SK-N-MC (cell line): Measurements from ENCODE around the gene ABHD17A.

Experiments
- DNase-seq: peaks from one replicate; pipeline ENCODE4 v3.0.0-alpha.2; 2011; ENCODE audit warnings: low read depth, low spot score
- H3K27ac ChIP-seq: fragments of 200-600 bp; sonication (generic); 2 replicates; pipeline ENCODE4 v1.5.1; 2016; ENCODE audit warnings: mixed run types
- H3K36me3 ChIP-seq: fragments of 200-600 bp; sonication (generic); 2 replicates; pipeline ENCODE4 v1.6.1; 2017; ENCODE audit warnings: antibody characterized with exemption, low read length, mixed read lengths; ENCODE audit not compliant: insufficient read depth
- H3K4me3 ChIP-seq: fragments of 200-600 bp; sonication (generic); 2 replicates; pipeline ENCODE4 v1.5.1; 2016
- H3K9ac ChIP-seq: fragments of 200-600 bp; sonication (generic); 2 replicates; pipeline ENCODE4 v1.8.0; 2017; ENCODE audit warnings: mixed run types, mixed read lengths; ENCODE audit not compliant: insufficient read length
- H3K9me3 ChIP-seq: fragments of 200-600 bp; sonication (generic); 2 replicates; pipeline ENCODE4 v1.6.1; 2017; ENCODE audit warnings: low read depth, mild to moderate bottlenecking, antibody characterized with exemption, low read length, moderate library complexity, mixed read lengths
- EZH2 ChIP-seq: fragments of 200-600 bp; sonication (generic); IDR thresholded peaks from one replicate; pipeline ENCODE4 v1.6.1; 2017; ENCODE audit warnings: antibody characterized with exemption
- FOXP2 ChIP-seq: optimal IDR thresholded peaks from 2 replicates; pipeline ENCODE3; 2011; ENCODE audit warnings: mild to moderate bottlenecking, moderate library complexity; ENCODE audit not compliant: insufficient read depth; ENCODE audit errors: extremely low read length, control extremely low read depth
- POLR2AphosphoS5 ChIP-seq: IDR thresholded peaks from 2 replicates; pipeline ENCODE4 v1.6.1; 2012; ENCODE audit warnings: mild to moderate bottlenecking, low read depth, low read length, borderline replicate concordance

The ABHD17A gene

GRCh38 chr19:1860821-1861598, 24.3 kb downstream of the ABHD17A start:
- TF ChIP-seq FOXP2, result no peak
- TF ChIP-seq POLR2AphosphoS5, result no peak; the same call in 1 of the 2 replicates
- TF ChIP-seq EZH2, result no peak
- Histone ChIP-seq H3K9me3 (no peaks in the 10 kb centered on the region), H3K4me3 (peak overlapping the region; percentile 95), H3K9ac (peak overlapping the region; percentile 10), H3K36me3 (no peaks in the 10 kb centered on the region), H3K27ac (no peak overlapping the region)
- no peak for DNase-seq

GRCh38 chr19:1860042-1860775, 25.1 kb downstream of the ABHD17A start:
- Histone ChIP-seq H3K9me3 (no peaks in the 10 kb centered on the region), H3K4me3 (peak overlapping the region; percentile 95), H3K36me3 (no peaks in the 10 kb centered on the region), H3K27ac (no peak overlapping the region), H3K9ac (peak overlapping the region; percentile 10)
- no peak; the same call in 1 of the 2 replicates for TF ChIP-seq POLR2AphosphoS5
- TF ChIP-seq FOXP2, result peak; percentile 7
- no peak for TF ChIP-seq EZH2
- DNase-seq, result no peak

DNA sequence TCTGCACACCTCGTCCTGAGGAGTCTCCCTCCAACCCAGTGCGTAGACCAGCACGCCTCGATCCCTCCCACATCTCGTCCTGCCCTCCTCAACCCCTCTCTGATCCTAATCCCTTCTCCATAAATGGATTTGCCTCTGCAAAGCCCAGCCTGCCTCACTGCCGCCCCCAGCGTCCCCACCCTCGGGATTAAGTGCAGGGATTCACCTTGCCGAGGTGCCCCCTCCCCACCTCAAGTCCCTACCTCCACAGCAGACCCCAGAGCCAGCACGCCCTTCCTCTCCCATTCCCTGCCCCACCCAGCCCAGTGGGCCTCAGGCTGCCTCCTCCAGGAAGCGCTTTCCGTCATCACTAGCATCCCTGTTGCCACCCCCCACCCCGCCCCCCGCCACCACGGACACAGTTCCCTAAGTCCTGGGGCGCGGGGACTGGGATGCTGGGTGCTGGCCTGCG, 25.9 kb downstream of the ABHD17A start:
- no peak for DNase-seq
- no peak for TF ChIP-seq POLR2AphosphoS5
- no peak for TF ChIP-seq FOXP2
- no peak for TF ChIP-seq EZH2
- Histone ChIP-seq H3K9me3 (no peaks in the 10 kb centered on the region), H3K36me3 (no peaks in the 10 kb centered on the region), H3K9ac (no peak overlapping the region), H3K4me3 (peak overlapping the region; percentile 95), H3K27ac (no peak overlapping the region)

DNA sequence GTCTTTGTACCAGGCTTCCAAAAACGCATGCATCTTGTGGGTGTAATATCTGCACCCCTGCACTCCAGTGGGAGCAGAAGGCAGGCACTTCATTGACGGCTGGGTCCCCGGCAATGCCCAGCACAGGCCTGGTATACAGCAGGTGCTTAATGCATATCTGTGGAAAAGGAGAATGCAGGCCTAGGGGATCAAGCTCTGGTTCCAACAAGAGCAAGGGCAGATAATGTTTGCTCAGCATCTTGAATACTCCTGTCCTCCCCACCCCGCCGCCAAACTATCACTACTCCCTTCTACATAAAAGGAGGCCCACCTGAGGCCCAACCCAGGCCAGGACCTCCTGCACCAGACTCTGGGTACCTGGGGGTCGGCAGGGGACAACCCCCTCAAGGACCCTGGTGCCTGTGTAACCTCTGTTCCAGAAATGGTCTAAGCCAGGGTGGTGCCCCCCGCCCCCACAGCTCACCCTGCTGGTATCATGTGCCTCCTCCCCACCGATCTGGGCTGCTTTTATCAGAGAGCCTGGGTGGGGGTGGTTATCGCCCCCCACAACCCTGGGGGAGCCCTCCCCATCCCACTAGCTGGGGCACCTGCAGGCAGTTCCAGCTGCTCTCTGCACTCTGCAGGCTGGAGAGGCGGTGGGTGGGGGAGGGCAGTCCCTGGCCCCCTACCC, 26.7 kb downstream of the ABHD17A start:
- Histone ChIP-seq H3K9ac (no peak overlapping the region), H3K27ac (no peak overlapping the region), H3K36me3 (0 out of 2 replicates have a peak, but pooled peaks cover 4% of the 10 kb centered on the region), H3K9me3 (no peaks in the 10 kb centered on the region), H3K4me3 (no peak overlapping the region)
- TF ChIP-seq FOXP2 (no peak), EZH2 (no peak), POLR2AphosphoS5 (no peak; the same call in 1 of the 2 replicates)
- no peak for DNase-seq

- TF ChIP-seq POLR2AphosphoS5 (no peak; the same call in 1 of the 2 replicates), FOXP2 (no peak), EZH2 (no peak)
- Histone ChIP-seq H3K4me3 (no peak overlapping the region), H3K9ac (no peak overlapping the region)
Observed at GRCh38 chr19:1857648-1858326, 27.5 kb downstream of the ABHD17A start.

DNA sequence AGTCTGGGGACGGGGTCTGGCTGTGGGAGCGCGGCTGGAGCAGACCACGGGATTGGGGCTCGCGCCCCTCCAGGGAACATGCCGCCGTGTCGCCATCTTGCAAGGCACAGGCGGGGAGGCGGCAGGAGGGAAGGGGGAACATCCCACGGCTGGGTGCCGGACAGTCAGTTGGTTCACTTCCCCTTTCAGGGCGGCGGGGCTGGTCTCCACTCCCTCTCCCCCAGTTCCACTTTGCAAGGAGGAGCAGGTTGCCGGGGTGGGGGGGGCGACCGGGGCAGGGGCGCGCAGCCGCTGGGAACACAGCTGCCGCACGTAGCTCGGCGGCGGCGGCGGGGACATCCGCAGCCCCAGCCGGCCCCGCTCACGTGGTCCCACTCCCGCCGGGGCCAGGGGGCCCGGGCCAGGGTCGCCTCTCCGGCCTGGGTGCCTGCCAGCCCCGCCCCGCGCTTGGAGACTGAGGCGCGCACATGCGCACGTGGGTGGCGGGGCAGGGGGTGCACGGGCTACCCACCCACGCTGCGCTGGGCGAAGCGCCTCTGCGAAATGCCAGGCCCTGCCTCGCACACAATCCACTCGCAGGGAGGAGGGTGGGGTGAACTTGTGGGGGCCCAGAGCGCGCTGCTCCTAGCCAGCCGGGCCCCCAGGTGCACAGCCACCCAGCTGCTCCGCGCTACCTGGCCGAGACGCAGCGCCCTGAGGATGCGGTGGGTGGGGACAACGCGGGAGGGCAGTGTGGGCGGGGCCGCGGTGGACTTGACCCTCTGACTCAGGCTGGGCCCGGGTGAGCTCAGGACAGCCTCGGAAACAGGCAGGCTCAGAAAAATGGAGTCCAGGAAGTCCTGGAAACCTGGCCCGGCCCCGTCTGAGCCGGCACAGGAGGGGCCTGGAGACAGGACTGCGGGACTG, 28.3 kb downstream of the ABHD17A start:
- H3K9me3 ChIP-seq, result no peaks in the 10 kb centered on the region
- no peak overlapping the region for H3K4me3 ChIP-seq
- H3K36me3 ChIP-seq, result 0 out of 2 replicates have a peak, but pooled peaks cover 4% of the 10 kb centered on the region
- 0 out of 2 replicates have a peak overlapping the region, but pooled peaks have one; percentile 25 for H3K27ac ChIP-seq
- DNase-seq, result no peak
- TF ChIP-seq POLR2AphosphoS5 (no peak), EZH2 (no peak)
- H3K9ac ChIP-seq, result no peak overlapping the region

More at GRCh38 chr19:1857648-1858326, 27.5 kb downstream of the ABHD17A start:
- H3K9me3 ChIP-seq, result no peaks in the 10 kb centered on the region
- no peak for DNase-seq
- 0 out of 2 replicates have a peak overlapping the region, but pooled peaks have one; percentile 25 for H3K27ac ChIP-seq
- 0 out of 2 replicates have a peak, but pooled peaks cover 4% of the 10 kb centered on the region for H3K36me3 ChIP-seq

- peak overlapping the region; percentile 61; the same call in 1 of the 2 replicates for H3K27ac ChIP-seq
- no peak for TF ChIP-seq POLR2AphosphoS5
- TF ChIP-seq FOXP2, result no peak
- TF ChIP-seq EZH2, result no peak
Observed at GRCh38 chr19:1856345-1856697, 29.0 kb downstream of the ABHD17A start.

More at GRCh38 chr19:1856345-1856697, 29.0 kb downstream of the ABHD17A start:
- H3K9ac ChIP-seq, result no peak overlapping the region
- H3K36me3 ChIP-seq, result 0 out of 2 replicates have a peak, but pooled peaks cover 4% of the 10 kb centered on the region
- H3K9me3 ChIP-seq, result no peaks in the 10 kb centered on the region
- no peak overlapping the region for H3K4me3 ChIP-seq
- no peak for DNase-seq
